CD4-positive, CD25-positive, alpha-beta regulatory T cell (primary cell): ENCODE data around the gene UPK3BL1. TPM values are rescaled to one million over a fixed set of nuclear protein-coding genes. Genes with fewer than 3 reads are reported as not detected.
"Not testable (repeated sequence)": the region's sequence is repeated elsewhere in the genome, so short reads cannot be mapped to it uniquely, and the experiment has no call there.

Source experiments
- ATAC-seq, 2 donors: fragments of 150-1000 bp; cut with Tn5 transposase; one replicate each; pipeline ENCODE4 v1.10.0; 2021; ENCODE audit warnings: low read depth in 2 of 2, moderate number of reproducible peaks in 2 of 2, moderate library complexity in 1 of 2
- DNase-seq, 3 donors: peaks; one replicate each; pipeline versions ENCODE4 v3.0.0 to v3.0.0-alpha.2; 2012 to 2022; ENCODE audit warnings: mixed read lengths in 1 of 3
- H3K27ac ChIP-seq: one replicate; pipeline ENCODE4 v1.7.0; 2013; ENCODE audit warnings: mild to moderate bottlenecking, low read length; ENCODE audit not compliant: insufficient read depth, poor library complexity, severe bottlenecking
- H3K27me3 ChIP-seq: one replicate; pipeline ENCODE4 v1.7.0; 2013; ENCODE audit warnings: low read length; ENCODE audit not compliant: control insufficient read depth, insufficient read depth
- H3K36me3 ChIP-seq: one replicate; pipeline ENCODE4 v1.7.0; 2013; ENCODE audit warnings: mild to moderate bottlenecking, low read length, moderate library complexity; ENCODE audit not compliant: control insufficient read depth, insufficient read depth
- H3K4me1 ChIP-seq: 2 replicates; pipeline ENCODE4 v1.7.0; 2013; ENCODE audit warnings: mild to moderate bottlenecking, low read length; ENCODE audit not compliant: insufficient read depth, control insufficient read depth, poor library complexity, severe bottlenecking
- H3K4me3 ChIP-seq: one replicate; pipeline ENCODE4 v1.7.0; 2013; ENCODE audit warnings: low read depth, mild to moderate bottlenecking, low read length, moderate library complexity
- H3K9me3 ChIP-seq, 2 experiments: 1 replicate in 1 of 2; 2 replicates in 1 of 2; pipeline ENCODE4 v1.7.0; 2013; ENCODE audit warnings: low read length in 2 of 2, mild to moderate bottlenecking in 1 of 2, moderate library complexity in 1 of 2; ENCODE audit not compliant: control insufficient read depth in 2 of 2
- H3K27ac Mint-ChIP-seq, 3 donors: one replicate each; pipeline ENCODE4 v1.8.0; 2020 to 2022; ENCODE audit warnings: mild to moderate bottlenecking in 3 of 3, mixed read lengths in 3 of 3, moderate library complexity in 2 of 3
- H3K27me3 Mint-ChIP-seq: one replicate; pipeline ENCODE4 v1.8.0; 2022; ENCODE audit warnings: mild to moderate bottlenecking, mixed read lengths
- H3K36me3 Mint-ChIP-seq: one replicate; pipeline ENCODE4 v1.8.0; 2020; ENCODE audit warnings: mixed read lengths
- H3K4me1 Mint-ChIP-seq, 4 donors: one replicate each; pipeline ENCODE4 v1.8.0; 2020 to 2022; ENCODE audit warnings: mixed read lengths in 4 of 4, mild to moderate bottlenecking in 1 of 4
- H3K4me3 Mint-ChIP-seq, 4 donors: one replicate each; pipeline ENCODE4 v1.8.0; 2020 to 2022; ENCODE audit warnings: mild to moderate bottlenecking in 4 of 4, mixed read lengths in 4 of 4, moderate library complexity in 3 of 4
- H3K9me3 Mint-ChIP-seq, 7 donors: one replicate each; pipeline ENCODE4 v1.8.0; 2020 to 2022; ENCODE audit warnings: mixed read lengths in 7 of 7, mild to moderate bottlenecking in 3 of 7, moderate library complexity in 2 of 7
- polyA plus RNA-seq, 4 donors: library from polyadenylated mRNA; unstranded; fragments of 300-500 nt; fragmentation: Illumina TruSeq; gene quantifications; one replicate each; pipeline ENCODE4 v1.2.3, GENCODE V29; 2021
- total RNA-seq: library from RNA; stranded (reverse); gene quantifications from one replicate; pipeline ENCODE4 v1.2.3, GENCODE V29; 2022

UPK3BL1 gene
- total and polyA plus RNA-seq, 5 donors from 2014 or later = 9.7 to 119 (median 23.7) TPM

DNA sequence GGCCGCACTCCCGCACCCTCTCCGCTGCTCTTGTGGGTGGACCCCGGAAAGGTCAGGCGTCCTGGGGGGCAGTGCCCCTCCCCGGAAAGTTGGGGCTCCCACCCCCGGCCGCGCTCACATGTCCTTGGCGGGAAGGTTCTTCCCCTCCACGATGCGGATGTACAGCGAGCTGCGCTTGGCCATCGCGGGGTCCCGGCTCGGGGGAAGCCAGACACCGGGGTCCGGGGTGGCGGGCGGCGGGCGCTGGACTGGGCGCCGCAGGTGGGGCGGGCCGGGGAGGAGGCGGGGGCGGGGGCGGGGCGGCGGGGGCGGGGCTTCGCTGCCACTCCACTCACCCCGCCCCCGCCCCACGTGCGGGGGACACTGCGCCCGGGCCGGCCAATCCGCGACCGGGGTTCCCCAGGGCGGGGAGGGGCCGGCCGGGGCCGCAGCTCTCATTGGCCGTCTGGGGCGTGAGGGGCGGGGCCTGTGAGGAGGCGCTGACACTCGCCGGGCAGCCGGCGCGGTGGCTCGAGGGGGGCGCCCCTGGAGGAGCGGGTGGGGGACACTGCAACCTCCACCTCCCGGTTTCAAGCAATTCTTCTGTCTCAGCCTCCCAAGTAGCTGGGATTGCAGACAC lies 26.0 kb downstream of the UPK3BL1 start, which contains the start of gene RASA4:
Gene RASA4, minus strand, starts transcription at position 250 of the 619 bp plus-strand sequence. Its CDS starts 67 bp downstream, at position 183.
- H3K9me3 Mint-ChIP-seq, H3K27ac ChIP-seq, H3K36me3 ChIP-seq, H3K36me3 Mint-ChIP-seq, H3K27me3 ChIP-seq, H3K4me1 Mint-ChIP-seq, H3K27me3 Mint-ChIP-seq, H3K27ac Mint-ChIP-seq, H3K4me3 ChIP-seq, H3K9me3 ChIP-seq, H3K4me1 ChIP-seq: not testable (repeated sequence)
- ATAC-seq = peak; percentile 97 to 98
- H3K4me3 Mint-ChIP-seq = peak within 1 kb of the TSS in 1 of 4 donors; percentile 62
- DNase-seq = peak; percentile 18 to 40 (median 30)

DNA sequence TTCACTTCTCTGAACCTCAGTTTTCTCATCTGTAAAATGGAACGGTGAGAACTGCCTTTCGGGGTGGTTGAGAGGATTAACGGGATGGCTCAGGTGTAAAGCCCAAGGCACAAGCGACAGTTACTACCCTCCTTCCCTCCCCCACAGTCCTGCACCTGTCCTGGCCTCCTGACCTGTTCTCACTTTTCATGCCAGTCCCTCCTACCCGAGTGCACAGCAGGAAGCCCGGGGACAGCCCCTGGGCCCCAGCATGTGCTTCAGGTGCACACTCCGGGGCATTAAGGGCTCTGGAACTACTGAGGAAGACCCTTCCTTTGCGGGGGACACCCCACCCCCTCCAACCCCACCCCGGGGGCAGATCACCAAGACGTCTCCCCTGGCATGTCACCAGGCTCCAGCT lies 26.7 kb downstream of the UPK3BL1 start:
- not testable (repeated sequence) for DNase-seq, H3K27me3 Mint-ChIP-seq, H3K4me3 ChIP-seq, H3K36me3 Mint-ChIP-seq, H3K36me3 ChIP-seq, H3K4me1 Mint-ChIP-seq, H3K27ac Mint-ChIP-seq, ATAC-seq, H3K9me3 ChIP-seq, H3K4me1 ChIP-seq, H3K27ac ChIP-seq, H3K27me3 ChIP-seq, H3K9me3 Mint-ChIP-seq, H3K4me3 Mint-ChIP-seq

DNA sequence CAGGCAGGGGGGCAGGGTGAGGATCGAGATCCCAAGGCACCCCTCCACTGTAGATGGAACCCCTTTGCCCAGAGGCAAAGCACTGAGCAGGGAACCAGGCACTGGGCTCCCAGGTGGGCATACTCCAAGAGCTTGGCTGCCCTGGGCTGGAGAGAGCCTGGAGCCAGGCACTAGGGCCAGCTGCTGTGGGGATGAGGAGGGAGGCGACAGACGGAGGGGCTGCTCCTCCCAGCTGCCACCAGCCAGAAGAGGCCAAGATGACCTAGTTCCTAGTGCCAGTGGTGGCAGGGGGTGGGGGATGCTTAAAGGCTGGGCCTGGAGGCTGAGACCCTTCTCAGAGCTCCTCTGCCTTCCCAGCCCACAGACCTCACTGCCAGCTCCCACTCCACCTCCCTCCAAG lies 27.7 kb downstream of the UPK3BL1 start:
- not testable (repeated sequence) for H3K4me3 Mint-ChIP-seq, H3K27ac ChIP-seq, H3K9me3 Mint-ChIP-seq, H3K27me3 Mint-ChIP-seq, H3K9me3 ChIP-seq, ATAC-seq, H3K27ac Mint-ChIP-seq, H3K4me3 ChIP-seq, DNase-seq, H3K4me1 ChIP-seq, H3K36me3 ChIP-seq, H3K27me3 ChIP-seq, H3K4me1 Mint-ChIP-seq, H3K36me3 Mint-ChIP-seq

DNA sequence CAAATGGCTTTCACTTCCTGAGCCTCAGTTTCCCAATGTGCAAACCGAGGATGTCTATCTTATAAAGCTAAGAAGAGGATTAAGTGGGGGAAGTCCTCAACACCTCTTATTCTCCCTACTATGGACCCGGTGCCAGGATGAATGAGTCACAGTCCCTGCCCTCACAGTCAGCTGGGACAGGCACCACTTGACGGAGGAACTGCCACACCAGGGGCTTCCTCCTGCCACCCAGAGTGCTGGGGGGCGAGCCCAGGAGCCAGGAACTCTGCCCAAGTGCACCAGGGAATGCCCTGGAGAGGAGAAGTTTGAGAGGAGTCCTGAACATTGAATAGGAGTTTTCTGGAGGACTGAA lies 28.3 kb downstream of the UPK3BL1 start:
- not testable (repeated sequence) for H3K9me3 Mint-ChIP-seq, H3K36me3 ChIP-seq, H3K27ac Mint-ChIP-seq, H3K27me3 Mint-ChIP-seq, H3K4me3 Mint-ChIP-seq, DNase-seq, H3K36me3 Mint-ChIP-seq, H3K4me1 ChIP-seq, H3K9me3 ChIP-seq, H3K27me3 ChIP-seq, ATAC-seq, H3K4me1 Mint-ChIP-seq, H3K27ac ChIP-seq, H3K4me3 ChIP-seq

DNA sequence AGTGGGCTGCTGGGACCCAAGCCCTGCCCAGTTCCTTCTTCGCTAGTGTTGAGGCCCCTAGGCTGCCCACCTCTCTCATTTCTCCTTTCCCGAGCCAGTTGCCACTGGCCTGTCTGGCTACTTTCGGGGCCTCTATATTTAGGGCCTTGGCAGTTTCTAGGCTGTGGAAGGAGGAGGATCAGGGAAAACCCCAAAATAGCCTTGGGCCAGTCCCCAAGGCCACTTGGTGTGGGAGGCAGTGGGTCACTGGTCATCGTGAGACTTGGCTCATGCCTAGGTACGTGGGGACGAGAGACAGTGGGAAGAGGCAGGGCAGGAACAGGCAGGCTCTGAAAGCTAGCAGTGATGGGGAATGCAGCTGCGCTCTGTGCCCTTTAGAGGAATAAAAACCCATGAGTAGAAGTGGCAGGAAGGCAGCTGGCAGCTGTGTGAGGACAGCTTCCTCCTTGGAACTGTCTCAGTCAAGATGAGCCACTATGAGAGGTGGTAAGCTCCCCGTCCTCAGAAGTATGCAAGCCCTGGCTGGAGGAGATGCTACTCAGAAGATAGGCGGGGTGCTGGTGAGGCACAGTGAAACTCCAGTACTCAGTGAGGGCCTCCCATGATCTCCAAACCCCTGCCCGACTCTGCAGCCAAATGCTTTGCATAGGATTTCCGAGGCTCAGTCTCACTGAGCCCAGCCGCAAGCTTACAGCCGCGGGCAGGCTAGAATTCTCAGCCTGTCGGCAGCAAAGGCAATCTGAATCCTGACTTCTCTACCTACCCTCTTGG lies 28.8 kb downstream of the UPK3BL1 start:
- H3K4me1 Mint-ChIP-seq, H3K4me3 ChIP-seq, ATAC-seq, H3K36me3 ChIP-seq, H3K27me3 Mint-ChIP-seq, H3K9me3 Mint-ChIP-seq, H3K4me3 Mint-ChIP-seq, H3K9me3 ChIP-seq, H3K27me3 ChIP-seq, H3K27ac Mint-ChIP-seq, H3K36me3 Mint-ChIP-seq, H3K4me1 ChIP-seq, H3K27ac ChIP-seq, DNase-seq: not testable (repeated sequence)

DNA sequence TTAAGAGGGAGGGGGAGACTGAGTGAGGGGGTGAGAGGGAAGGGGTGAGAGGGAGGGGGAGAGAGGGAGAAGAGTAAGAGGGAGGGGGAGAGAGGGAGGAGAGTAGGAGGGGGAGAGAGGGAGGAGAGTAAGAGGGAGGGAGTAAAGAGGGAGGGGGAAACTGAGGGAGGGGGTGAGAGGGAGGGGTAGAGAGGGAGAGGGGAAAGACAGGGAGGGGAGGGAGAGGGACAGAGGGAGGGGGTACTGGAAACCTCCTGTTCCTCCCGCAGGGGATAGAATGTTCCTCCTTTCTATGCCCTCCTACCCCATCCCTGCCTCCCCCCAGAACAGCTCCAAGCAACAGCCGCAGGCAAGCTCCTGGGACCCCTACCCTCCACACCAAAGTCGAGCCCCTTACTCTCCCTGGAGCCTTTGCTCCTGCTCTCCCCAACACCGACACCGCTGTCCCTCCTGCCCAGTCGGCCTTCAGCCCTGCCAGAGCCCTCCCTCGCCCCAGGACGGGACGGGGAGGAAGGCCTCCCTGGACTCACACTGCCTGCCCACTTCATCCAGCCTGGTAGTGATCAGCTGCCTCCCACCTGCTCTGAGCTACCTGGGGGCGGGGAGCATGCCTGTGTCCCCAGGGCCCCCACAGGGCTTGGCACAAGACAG lies 30.8 kb downstream of the UPK3BL1 start:
- not testable (repeated sequence) for H3K36me3 ChIP-seq, H3K27ac ChIP-seq, H3K4me1 Mint-ChIP-seq

DNA sequence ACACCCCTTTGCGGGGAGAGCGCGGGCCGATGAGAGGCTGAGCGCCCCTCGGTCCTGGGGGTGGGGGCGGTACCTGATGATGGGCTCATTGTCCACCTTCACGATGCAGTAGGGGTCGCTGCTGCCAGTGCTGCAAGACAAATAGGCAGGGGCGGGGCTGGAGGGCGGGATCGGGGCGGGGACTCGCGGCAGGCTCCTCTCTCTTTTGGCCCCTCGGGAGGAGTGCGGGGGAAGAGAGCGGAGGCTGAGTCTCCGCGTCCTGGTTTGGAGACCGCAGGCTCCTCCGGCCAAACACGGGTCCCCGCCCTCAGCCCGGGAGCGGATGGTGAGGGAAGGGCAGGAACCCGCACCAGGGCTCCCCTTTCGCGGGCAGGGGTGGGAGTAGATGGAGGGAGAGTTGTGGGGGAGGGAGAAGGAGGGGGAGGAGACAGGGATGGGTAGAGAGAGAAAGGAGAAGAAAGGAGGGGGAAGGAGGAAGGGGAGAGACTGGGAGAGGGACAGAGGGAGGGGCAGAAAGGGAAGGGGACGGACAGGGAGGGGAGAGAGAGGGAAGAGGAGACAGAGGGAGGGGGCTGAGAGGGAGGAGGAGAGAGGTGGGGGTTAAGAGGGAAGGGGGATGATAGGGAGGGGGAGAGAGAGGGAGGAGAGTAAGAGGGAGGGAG lies 31.4 kb downstream of the UPK3BL1 start:
- H3K4me1 Mint-ChIP-seq, H3K36me3 ChIP-seq, H3K4me3 ChIP-seq, H3K4me1 ChIP-seq, H3K36me3 Mint-ChIP-seq, H3K27me3 Mint-ChIP-seq, H3K9me3 Mint-ChIP-seq, H3K27ac ChIP-seq, H3K9me3 ChIP-seq, H3K27me3 ChIP-seq, DNase-seq, H3K4me3 Mint-ChIP-seq, H3K27ac Mint-ChIP-seq: not testable (repeated sequence)
- peak; percentile 58 to 66 for ATAC-seq

More for the DNA sequence above, 30.8 kb downstream of the UPK3BL1 start:
- H3K9me3 Mint-ChIP-seq, ATAC-seq, H3K4me1 ChIP-seq, H3K4me3 Mint-ChIP-seq, H3K27me3 ChIP-seq, H3K36me3 Mint-ChIP-seq, H3K27me3 Mint-ChIP-seq, H3K9me3 ChIP-seq, DNase-seq, H3K4me3 ChIP-seq, H3K27ac Mint-ChIP-seq: not testable (repeated sequence)
